Measurements from ENCODE around the gene CFAP251. TPM values are rescaled to one million over a fixed set of nuclear protein-coding genes. Genes with fewer than 3 reads are reported as not detected.

CFAP251 gene
- total RNA-seq, 1 donor from 2014 or later, result 0.92 TPM

DNA sequence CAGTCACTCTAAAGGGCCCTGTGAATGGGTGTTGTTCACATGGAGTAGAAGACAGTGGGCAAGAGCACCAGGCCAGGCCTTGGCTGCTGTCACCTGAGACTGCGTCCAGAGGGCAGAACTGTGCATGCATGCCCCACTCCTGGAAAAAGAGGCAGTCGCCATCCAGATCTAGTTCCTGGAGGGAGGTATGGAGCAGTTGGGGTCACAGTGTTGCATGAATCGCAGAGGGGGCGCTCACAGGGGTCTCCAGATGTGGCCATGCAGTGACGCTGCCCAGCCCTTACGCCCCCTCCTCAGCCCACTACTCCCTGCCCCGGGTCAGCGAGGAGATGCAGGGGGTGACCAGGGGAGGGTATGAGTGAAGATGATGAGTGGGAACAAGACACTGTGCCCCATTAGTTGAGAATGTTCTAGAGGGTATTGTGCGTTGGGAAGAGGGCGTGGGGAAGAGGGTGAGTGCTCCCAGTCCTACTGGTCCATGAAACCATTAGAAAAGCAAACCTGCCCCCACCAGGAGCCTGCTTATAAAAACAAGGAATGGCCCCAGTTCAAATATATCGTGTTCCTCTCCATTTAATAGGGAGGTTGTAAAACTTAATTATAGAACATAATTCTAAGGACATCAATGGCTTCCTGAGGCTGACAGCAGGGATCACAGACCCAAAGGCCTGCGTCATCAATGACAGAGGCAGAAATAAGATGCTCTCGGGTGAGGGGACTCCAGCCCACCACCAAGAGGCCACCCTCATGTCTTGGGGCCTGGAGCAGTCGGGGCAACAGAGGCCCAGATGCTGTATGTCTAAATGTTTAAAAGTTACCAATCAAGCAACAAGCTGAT is 71.1 kb downstream of the CFAP251 start:
- H3K4me1 ChIP-seq, result no peaks in the 10 kb centered on the region
- Mint-ChIP-seq H3K36me3 (no peaks in the 10 kb centered on the region), H3K4me1 (no peaks in the 10 kb centered on the region), H3K27me3 (ENCODE audit: insufficient read depth, low read depth) (peaks cover 4% of the 10 kb centered on the region), H3K27ac (peak overlapping the region; percentile 25), H3K9me3 (no peaks in the 10 kb centered on the region), H3K4me3 (no peak overlapping the region)
- DNase-seq (ENCODE audit: low spot score), result no peak
- no peak overlapping the region for H3K4me3 ChIP-seq
- no peak overlapping the region for H3K4me2 ChIP-seq
- H3F3A ChIP-seq (ENCODE audit: low read depth), result no peaks in the 10 kb centered on the region
- H3K27ac ChIP-seq, result no peak overlapping the region
- no peak overlapping the region for H3K9ac ChIP-seq
- no peak overlapping the region for H2AFZ ChIP-seq (replicated peaks)
- H3K9me3 ChIP-seq (ENCODE audit: low read depth), result no peaks in the 10 kb centered on the region
- no peaks in the 10 kb centered on the region for H3K36me3 ChIP-seq
- TF ChIP-seq EZH2phosphoT487 (IDR thresholded peaks at IDR 0.05), result no peak
- TF ChIP-seq CTCF (IDR thresholded peaks at IDR 0.05), result no peak
- no peak for TF ChIP-seq EZH2 (IDR thresholded peaks at IDR 0.05)
- no peaks in the 10 kb centered on the region for H3K79me2 ChIP-seq (ENCODE audit: low read depth)
- H3K27me3 ChIP-seq, result no peaks in the 10 kb centered on the region
- H4K20me1 ChIP-seq (ENCODE audit: low read depth), result no peaks in the 10 kb centered on the region

- no peaks in the 10 kb centered on the region for H3K36me3 Mint-ChIP-seq
- Histone ChIP-seq H3K4me3 (no peak overlapping the region), H3K4me2 (no peak overlapping the region), H3K27ac (no peak overlapping the region), H3K27me3 (no peaks in the 10 kb centered on the region), H3K79me2 (ENCODE audit: low read depth) (no peaks in the 10 kb centered on the region), H4K20me1 (ENCODE audit: low read depth) (no peaks in the 10 kb centered on the region), H3F3A (ENCODE audit: low read depth) (no peaks in the 10 kb centered on the region), H3K36me3 (no peaks in the 10 kb centered on the region), H2AFZ (replicated peaks) (no peak overlapping the region), H3K9me3 (ENCODE audit: low read depth) (no peaks in the 10 kb centered on the region), H3K4me1 (peaks cover 3% of the 10 kb centered on the region), H3K9ac (no peak overlapping the region)
- no peaks in the 10 kb centered on the region for H3K4me1 Mint-ChIP-seq
- DNase-seq (ENCODE audit: low spot score), result no peak
- H3K4me3 Mint-ChIP-seq, result no peak overlapping the region
- peaks cover 2% of the 10 kb centered on the region for H3K27me3 Mint-ChIP-seq (ENCODE audit: insufficient read depth, low read depth)
- H3K27ac Mint-ChIP-seq, result no peak overlapping the region
- TF ChIP-seq CTCF (IDR thresholded peaks at IDR 0.05) (no peak), EZH2phosphoT487 (IDR thresholded peaks at IDR 0.05) (no peak)
- no peaks in the 10 kb centered on the region for H3K9me3 Mint-ChIP-seq
These were observed 71.8 kb downstream of the CFAP251 start for GRCh38 chr12:121990114-121990647.

GRCh38 chr12:121990692-121991603 is 72.6 kb downstream of the CFAP251 start:
- Mint-ChIP-seq H3K27me3 (ENCODE audit: insufficient read depth, low read depth) (peaks cover 2% of the 10 kb centered on the region), H3K4me1 (peaks cover 4% of the 10 kb centered on the region), H3K9me3 (no peaks in the 10 kb centered on the region), H3K27ac (no peak overlapping the region), H3K36me3 (no peaks in the 10 kb centered on the region), H3K4me3 (no peak overlapping the region)
- Histone ChIP-seq H3K4me1 (peaks cover 5% of the 10 kb centered on the region), H3F3A (ENCODE audit: low read depth) (no peaks in the 10 kb centered on the region), H3K4me2 (no peak overlapping the region), H2AFZ (replicated peaks) (no peak overlapping the region), H3K79me2 (ENCODE audit: low read depth) (no peaks in the 10 kb centered on the region), H3K27me3 (no peaks in the 10 kb centered on the region), H3K27ac (no peak overlapping the region), H3K9ac (no peak overlapping the region), H3K36me3 (no peaks in the 10 kb centered on the region), H3K9me3 (ENCODE audit: low read depth) (no peaks in the 10 kb centered on the region), H3K4me3 (no peak overlapping the region), H4K20me1 (ENCODE audit: low read depth) (no peaks in the 10 kb centered on the region)
- TF ChIP-seq EZH2phosphoT487 (IDR thresholded peaks at IDR 0.05), result no peak
- no peak for DNase-seq (ENCODE audit: low spot score)
